ENCODE data around the gene ZNF691.
A peak's percentile ranks its signal among the peaks of the same experiment; 100 is the strongest.

The ZNF691 gene

GRCh38 chr1:42841440-42842147, 4.8 kb upstream of the ZNF691 start:
- TF ChIP-seq CTCF (IDR thresholded peaks at IDR 0.05; ENCODE audit: borderline replicate concordance, insufficient read depth, low read depth, low read length), result no peak
- H3K4me3 ChIP-seq (ENCODE audit: low read depth, low read length), result no peak overlapping the region

- TF ChIP-seq CTCF (IDR thresholded peaks at IDR 0.05; ENCODE audit: borderline replicate concordance, insufficient read depth, low read depth, low read length), result no peak
- no peak overlapping the region for H3K4me3 ChIP-seq (ENCODE audit: low read depth, low read length)
These were observed 1.7 kb upstream of the ZNF691 start for GRCh38 chr1:42844592-42845140.

- no peak for TF ChIP-seq CTCF (IDR thresholded peaks at IDR 0.05; ENCODE audit: borderline replicate concordance, insufficient read depth, low read depth, low read length)
- no peak overlapping the region for H3K4me3 ChIP-seq (ENCODE audit: low read depth, low read length)
These were observed 1.2 kb upstream of the ZNF691 start for GRCh38 chr1:42845193-42845592.

GRCh38 chr1:42845866-42846256, 552 bp upstream of the ZNF691 start:
- no peak for TF ChIP-seq CTCF (IDR thresholded peaks at IDR 0.05; ENCODE audit: borderline replicate concordance, insufficient read depth, low read depth, low read length)
- H3K4me3 ChIP-seq (ENCODE audit: low read depth, low read length), result peak overlapping the region; percentile 68

GRCh38 chr1:42847111-42847595, 740 bp downstream of the ZNF691 start:
- peak overlapping the region; percentile 68 for H3K4me3 ChIP-seq (ENCODE audit: low read depth, low read length)
- no peak for TF ChIP-seq CTCF (IDR thresholded peaks at IDR 0.05; ENCODE audit: borderline replicate concordance, insufficient read depth, low read depth, low read length)

- no peak for TF ChIP-seq CTCF (IDR thresholded peaks at IDR 0.05; ENCODE audit: borderline replicate concordance, insufficient read depth, low read depth, low read length)
- H3K4me3 ChIP-seq (ENCODE audit: low read depth, low read length), result peak overlapping the region; percentile 68
These were observed 1.5 kb downstream of the ZNF691 start for GRCh38 chr1:42847721-42848460.
